A549 (cell line): ENCODE results near the gene NFATC2. TPM values are rescaled to one million over a fixed set of nuclear protein-coding genes. Genes with fewer than 3 reads are reported as not detected.

ENCODE experiments used
- ATAC-seq, 2 experiments: fragments of 200-7000 bp in 1 of 2; fragments of >200 bp in 1 of 2; cut with Nextera tagmentation in 1 of 2; cut with Tn5 transposase in 1 of 2; 3 replicates each; pipeline versions ENCODE4 v1.8.0 to v1.9.1; 2018 to 2020; ENCODE audit warnings: mild to moderate bottlenecking in 1 of 2, moderate library complexity in 1 of 2
- CTCF ChIA-PET: fragments of 300-600 bp; sonication (Branson Sonifier 250); formaldehyde crosslinking; extraction: SDS; loops from one replicate; lab custom pipeline; 2021; ENCODE audit warnings: antibody characterized with exemption, inconsistent platforms; lab: Yijun Ruan, JAX
- POLR2A ChIA-PET: fragments of 350-600 bp; formaldehyde crosslinking; extraction: SDS; loops from one replicate; lab custom pipeline; 2021; ENCODE audit warnings: antibody characterized with exemption, inconsistent platforms; lab: Yijun Ruan, JAX
- DNase-seq, 2 experiments: peaks; one replicate each; pipeline versions ENCODE4 v3.0.0 to v3.0.0-alpha.2; 2011 to 2016; ENCODE audit warnings: low read depth in 1 of 2, low spot score in 1 of 2
- FAIRE-seq: peaks from 2 replicates; lab custom pipeline; 2011; peaks lifted over from hg19 to GRCh38; lab: Jason Lieb, UNC
- H3K27ac ChIP-seq, 2 experiments: fragments of >200 bp; sonication (Bioruptor Twin); formaldehyde crosslinking; 3 replicates each; pipeline ENCODE4 v1.5.1; 2016 to 2017
- H3K4me1 ChIP-seq: fragments of >200 bp; sonication (Bioruptor Twin); formaldehyde crosslinking; 3 replicates; pipeline ENCODE4 v1.6.1; 2016
- H3K4me2 ChIP-seq: fragments of >200 bp; sonication (Bioruptor Twin); formaldehyde crosslinking; 3 replicates; pipeline ENCODE4 v1.6.1; 2016
- H3K4me3 ChIP-seq: fragments of >200 bp; sonication (Bioruptor Twin); formaldehyde crosslinking; 3 replicates; pipeline ENCODE4 v1.5.1; 2016
- H3K9me3 ChIP-seq: fragments of >200 bp; sonication (Bioruptor Twin); formaldehyde crosslinking; 3 replicates; pipeline ENCODE4 v1.6.1; 2016
- BHLHE40 ChIP-seq: IDR thresholded peaks from 2 replicates; pipeline ENCODE4 v1.6.1; 2012; ENCODE audit warnings: low read depth, low read length, inconsistent platforms
- CBX2 ChIP-seq: fragments of 200-600 bp; sonication (generic); IDR thresholded peaks from 2 replicates; pipeline ENCODE4 v1.6.1; 2016; ENCODE audit warnings: low read depth, mild to moderate bottlenecking, borderline replicate concordance
- CBX8 ChIP-seq: fragments of 200-600 bp; sonication (generic); IDR thresholded peaks from 2 replicates; pipeline ENCODE4 v1.6.1; 2016
- CHD4 ChIP-seq: fragments of 200-600 bp; sonication (generic); IDR thresholded peaks from 2 replicates; pipeline ENCODE4 v1.6.1; 2016; ENCODE audit warnings: antibody characterized with exemption, mild to moderate bottlenecking, borderline replicate concordance
- FOSB ChIP-seq: fragments of 250-450 bp; sonication (Bioruptor Pico); IDR thresholded peaks from 2 replicates; pipeline ENCODE4 v1.5.0; 2020; ENCODE audit warnings: mild to moderate bottlenecking, moderate library complexity
- FOXS1 ChIP-seq: fragments of 250-450 bp; sonication (Bioruptor Pico); IDR thresholded peaks from 2 replicates; pipeline ENCODE4 v1.5.0; 2020; ENCODE audit warnings: mild to moderate bottlenecking, moderate library complexity
- HEYL ChIP-seq: fragments of 250-450 bp; sonication (Bioruptor Pico); IDR thresholded peaks from 2 replicates; pipeline ENCODE4 v1.8.0; 2021; ENCODE audit warnings: mild to moderate bottlenecking, moderate library complexity
- HOXA7 ChIP-seq: fragments of 250-450 bp; sonication (Bioruptor Pico); IDR thresholded peaks from 2 replicates; pipeline ENCODE4 v1.5.0; 2020; ENCODE audit warnings: mild to moderate bottlenecking, moderate library complexity
- HOXB13 ChIP-seq: fragments of 250-450 bp; sonication (Bioruptor Pico); IDR thresholded peaks from 2 replicates; pipeline ENCODE4 v1.5.0; 2020; ENCODE audit warnings: low read depth, mild to moderate bottlenecking, moderate library complexity
- JUNB ChIP-seq: fragments of >200 bp; sonication (Bioruptor Twin); formaldehyde crosslinking; IDR thresholded peaks from 2 replicates; pipeline ENCODE4 v1.6.1; 2016
- KDM5A ChIP-seq: fragments of 200-600 bp; sonication (generic); IDR thresholded peaks from 2 replicates; pipeline ENCODE4 v1.6.1; 2016; ENCODE audit warnings: antibody characterized with exemption, mild to moderate bottlenecking
- MAFK ChIP-seq: fragments of 450-650 bp; IDR thresholded peaks from 2 replicates; pipeline ENCODE4 v1.6.1; 2014; ENCODE audit not compliant: partially characterized antibody
- NR3C1 ChIP-seq: fragments of >200 bp; sonication (Bioruptor Twin); formaldehyde crosslinking; IDR thresholded peaks from 3 replicates; pipeline ENCODE4 v1.6.1; 2017
- PHF8 ChIP-seq: fragments of 200-600 bp; sonication (generic); IDR thresholded peaks from 2 replicates; pipeline ENCODE4 v1.6.1; 2016; ENCODE audit warnings: low read depth, mild to moderate bottlenecking, antibody characterized with exemption, moderate library complexity, borderline replicate concordance
- RAD21 ChIP-seq, 2 experiments: fragments of >200 bp in 1 of 2; sonication (Bioruptor Twin) in 1 of 2; formaldehyde crosslinking in 1 of 2; IDR thresholded peaks in 1 of 2; conservative IDR thresholded peaks in 1 of 2; 2 replicates in 1 of 2; 3 replicates in 1 of 2; pipeline ENCODE4 v1.6.1; 2012 to 2018; ENCODE audit warnings: inconsistent platforms in 1 of 2
- TFCP2L1 ChIP-seq: fragments of 250-450 bp; sonication (Bioruptor Pico); IDR thresholded peaks from 2 replicates; pipeline ENCODE4 v1.5.0; 2021; ENCODE audit warnings: mild to moderate bottlenecking
- ZFP36 ChIP-seq: fragments of 450-650 bp; IDR thresholded peaks from 2 replicates; pipeline ENCODE4 v1.6.1; 2014; ENCODE audit warnings: borderline replicate concordance; ENCODE audit not compliant: partially characterized antibody
- ZSCAN20 ChIP-seq: fragments of 250-450 bp; sonication (Bioruptor Pico); IDR thresholded peaks from 2 replicates; pipeline ENCODE4 v1.8.0; 2022; ENCODE audit warnings: mild to moderate bottlenecking, moderate library complexity
- WGBS: methylation state at CpG from one replicate; pipeline ENCODE4 v1.1.6; 2017; ENCODE audit errors: missing lambda C conversion rate; 5-methylcytosine and 5-hydroxymethylcytosine counted together
- polyA plus RNA-seq, 4 experiments: library from polyadenylated mRNA; depleted of rRNA in 3 of 4; stranded (reverse); fragments of >200 nt; fragmentation: RNase III in 1 of 4; extraction: RNeasy Plus Mini Kit Qiagen cat#74134 plus additional on column Dnase treatment in 1 of 4; gene quantifications; 2 replicates in 3 of 4; 3 replicates in 1 of 4; pipeline ENCODE4 v1.2.3, GENCODE V29; 2011 to 2017
- TF ChIP-seq, protein P1 (sequence below): fragments of >200 bp; sonication (Bioruptor Twin); formaldehyde crosslinking; IDR thresholded peaks from 3 replicates; pipeline ENCODE4 v1.6.1; 2016
- TF ChIP-seq, protein P2 (sequence below): fragments of >200 bp; sonication (Bioruptor Twin); formaldehyde crosslinking; IDR thresholded peaks from 2 replicates; pipeline ENCODE4 v1.6.1; 2016
- TF ChIP-seq, protein P3 (sequence below): fragments of 450-650 bp; IDR thresholded peaks from 2 replicates; pipeline ENCODE4 v1.6.1; 2014; ENCODE audit warnings: antibody characterized with exemption

The NFATC2 gene
- polyA plus RNA-seq, 2 of the 4 experiments (the other 2 are of a cell fraction) = 0.75 to 1.6 TPM

DNA sequence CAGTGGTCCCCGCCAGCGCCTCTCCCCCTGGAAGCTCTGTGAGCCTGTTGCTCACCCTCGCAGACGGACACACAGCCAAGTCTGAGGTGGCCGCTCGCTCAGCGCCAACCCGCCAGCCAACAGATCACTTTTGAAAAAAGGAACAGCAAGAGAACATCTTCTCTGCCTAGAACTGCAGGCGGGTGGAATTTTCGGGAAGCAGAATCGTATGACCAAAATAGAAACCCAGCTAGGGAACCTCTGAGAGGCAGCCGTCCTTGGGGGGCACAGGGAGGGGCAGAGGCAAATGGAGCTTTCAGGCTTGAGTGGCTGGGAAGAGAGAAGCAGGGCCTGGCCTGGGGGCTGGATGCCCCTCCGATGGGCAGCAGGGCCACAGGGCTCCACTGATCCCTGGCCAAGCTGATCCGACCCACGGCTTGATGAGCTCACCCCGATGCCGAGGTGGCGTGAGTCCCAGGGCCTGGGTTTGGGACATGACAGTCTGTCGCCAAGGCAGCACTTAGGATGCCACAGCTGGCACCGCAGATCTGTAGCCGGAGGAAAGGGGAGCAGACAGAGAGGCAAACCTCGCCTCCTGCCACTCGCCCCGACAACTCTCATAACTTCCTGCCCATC is 9.8 kb downstream of the NFATC2 start:
- TF ChIP-seq RAD21 (conservative IDR thresholded peaks at IDR 0.05 in 1 of 2, IDR thresholded peaks at IDR 0.05 in 1 of 2) (no peak), ZFP36 (no peak), HEYL (no peak), CBX2 (no peak), ZSCAN20 (CRISPR knock-in tag) (no peak), FOSB (CRISPR knock-in tag) (no peak), BHLHE40 (no peak), PHF8 (no peak), KDM5A (no peak), CHD4 (no peak), FOXS1 (CRISPR knock-in tag) (no peak), JUNB (no peak), TFCP2L1 (CRISPR knock-in tag) (no peak), HOXA7 (no peak), CBX8 (no peak), NR3C1 (no peak), HOXB13 (no peak)
- TF ChIP-seq, protein P1, sequence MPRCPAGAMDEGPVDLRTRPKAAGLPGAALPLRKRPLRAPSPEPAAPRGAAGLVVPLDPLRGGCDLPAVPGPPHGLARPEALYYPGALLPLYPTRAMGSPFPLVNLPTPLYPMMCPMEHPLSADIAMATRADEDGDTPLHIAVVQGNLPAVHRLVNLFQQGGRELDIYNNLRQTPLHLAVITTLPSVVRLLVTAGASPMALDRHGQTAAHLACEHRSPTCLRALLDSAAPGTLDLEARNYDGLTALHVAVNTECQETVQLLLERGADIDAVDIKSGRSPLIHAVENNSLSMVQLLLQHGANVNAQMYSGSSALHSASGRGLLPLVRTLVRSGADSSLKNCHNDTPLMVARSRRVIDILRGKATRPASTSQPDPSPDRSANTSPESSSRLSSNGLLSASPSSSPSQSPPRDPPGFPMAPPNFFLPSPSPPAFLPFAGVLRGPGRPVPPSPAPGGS = no peak
- TF ChIP-seq, protein P2, sequence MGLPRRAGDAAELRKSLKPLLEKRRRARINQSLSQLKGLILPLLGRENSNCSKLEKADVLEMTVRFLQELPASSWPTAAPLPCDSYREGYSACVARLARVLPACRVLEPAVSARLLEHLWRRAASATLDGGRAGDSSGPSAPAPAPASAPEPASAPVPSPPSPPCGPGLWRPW = no peak
- TF ChIP-seq, protein P3, sequence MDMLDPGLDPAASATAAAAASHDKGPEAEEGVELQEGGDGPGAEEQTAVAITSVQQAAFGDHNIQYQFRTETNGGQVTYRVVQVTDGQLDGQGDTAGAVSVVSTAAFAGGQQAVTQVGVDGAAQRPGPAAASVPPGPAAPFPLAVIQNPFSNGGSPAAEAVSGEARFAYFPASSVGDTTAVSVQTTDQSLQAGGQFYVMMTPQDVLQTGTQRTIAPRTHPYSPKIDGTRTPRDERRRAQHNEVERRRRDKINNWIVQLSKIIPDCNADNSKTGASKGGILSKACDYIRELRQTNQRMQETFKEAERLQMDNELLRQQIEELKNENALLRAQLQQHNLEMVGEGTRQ = no peak
- TF ChIP-seq, all 56 proteins: peak for 0
- CTCF ChIA-PET = interaction anchor here (1.0 to 1.5 kb wide), 2 partner anchors 19 to 62 kb away, joined by 3 to 4 read pairs; no protein-coding TSS in a partner anchor
- DNase-seq = no peak
- no peak for FAIRE-seq
- no peak overlapping the region for H3K4me2 ChIP-seq
- peak in 1 of 2 experiments; percentile 13; a peak in 2 of 6 replicates for ATAC-seq
- peaks cover 19% of the 10 kb centered on the region for H3K4me1 ChIP-seq
- H3K27ac ChIP-seq = peak overlapping the region in 1 of 2 experiments; percentile 24; a peak in 3 of 6 replicates
- WGBS = 88% methylated on average over 22 of the region's 24 CpGs
- H3K9me3 ChIP-seq = peaks cover 3% of the 10 kb centered on the region; the same call in 1 of the 3 replicates
- POLR2A ChIA-PET = no interaction called here
- no peak overlapping the region for H3K4me3 ChIP-seq

DNA sequence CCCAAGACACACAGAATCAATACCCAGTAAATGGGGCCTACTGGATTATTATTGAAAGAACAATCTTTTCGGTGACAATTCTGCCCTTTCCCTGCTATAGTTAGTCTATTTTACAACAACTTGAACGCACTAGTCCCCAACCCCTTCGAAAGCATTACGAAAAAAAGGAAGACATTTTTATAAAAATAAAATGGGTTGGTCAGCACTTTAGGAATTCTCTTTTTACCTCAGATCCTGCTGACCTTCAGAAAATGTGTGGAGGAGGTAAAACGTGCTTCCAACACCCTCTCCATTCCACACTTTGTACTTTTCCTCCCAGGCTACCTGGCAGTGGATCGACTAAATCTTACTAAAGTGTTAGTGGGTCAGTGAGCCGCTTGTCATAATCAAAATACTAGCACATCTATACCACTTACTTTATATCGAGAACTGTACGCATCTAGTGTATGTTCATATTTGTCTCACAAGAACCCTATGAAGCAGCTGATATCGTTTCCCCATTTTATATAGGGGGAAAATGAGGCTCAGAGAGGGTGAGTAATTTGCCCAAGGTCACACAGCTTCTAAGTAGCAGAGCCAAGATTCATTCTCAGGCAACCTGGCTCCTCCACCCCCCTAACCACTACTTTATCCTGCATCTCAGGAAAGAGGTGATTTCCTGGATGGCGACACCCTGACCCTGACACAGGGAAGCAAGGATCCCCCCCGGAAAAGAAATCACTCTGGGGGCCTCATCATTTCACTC is 10.6 kb downstream of the NFATC2 start:
- Histone ChIP-seq H3K27ac (no peak overlapping the region), H3K4me2 (no peak overlapping the region), H3K9me3 (no peaks in the 10 kb centered on the region), H3K4me1 (peaks cover 19% of the 10 kb centered on the region), H3K4me3 (no peak overlapping the region)
- ChIA-PET CTCF (interaction anchor here (1.2 kb wide), 1 partner anchor 146 kb away, joined by 3 read pairs; no protein-coding TSS in a partner anchor), POLR2A (no interaction called here)
- 80% methylated on average over 12 of the region's 12 CpGs for WGBS
- no peak for FAIRE-seq
- no peak for ATAC-seq
- no peak for DNase-seq
- TF ChIP-seq ZFP36 (peak; percentile 67), PHF8 (no peak), MAFK (peak; percentile 50)
